DOHH2 (cell line): ENCODE measurements around the gene C1orf185.

ENCODE experiments used
- CTCF ChIP-seq: fragments of 200-600 bp; sonication (generic); IDR thresholded peaks from one replicate; pipeline ENCODE4 v1.5.1; 2014; ENCODE audit warnings: antibody characterized with exemption, mild to moderate bottlenecking, low read depth, low read length; ENCODE audit not compliant: poor library complexity, severe bottlenecking
- EZH2phosphoT487 ChIP-seq: fragments of 200-600 bp; sonication (generic); IDR thresholded peaks from 2 replicates; pipeline ENCODE4 v1.6.1; 2017; ENCODE audit warnings: borderline replicate concordance, mild to moderate bottlenecking, antibody characterized with exemption, low read length, moderate library complexity, mixed read lengths

GRCh38 chr1:51190961-51191360 is 88.9 kb downstream of the C1orf185 start:
- no peak for TF ChIP-seq CTCF
- no peak for TF ChIP-seq EZH2phosphoT487
